ENCODE results near the gene MGAT1.

Gene MGAT1

GRCh38 chr5:180802325-180803180 lies at the start of gene MGAT1:
Gene MGAT1 (minus strand): TSS chr5:180802806. CDS start chr5:180792971, 9,835 bp downstream.
- no peak for TF ChIP-seq CTCF (IDR thresholded peaks at IDR 0.05; ENCODE audit: low read depth, low read length)
- DNase-seq (ENCODE audit: extremely low read depth, low read depth): peak; percentile 74

- no peak for TF ChIP-seq CTCF (IDR thresholded peaks at IDR 0.05; ENCODE audit: low read depth, low read length)
- DNase-seq (ENCODE audit: extremely low read depth, low read depth): no peak
Observed at GRCh38 chr5:180850434-180851078, 48.0 kb upstream of the MGAT1 start.

- no peak for TF ChIP-seq CTCF (IDR thresholded peaks at IDR 0.05; ENCODE audit: low read depth, low read length)
- no peak for DNase-seq (ENCODE audit: extremely low read depth, low read depth)
Observed at GRCh38 chr5:180849827-180850226, 47.2 kb upstream of the MGAT1 start.

GRCh38 chr5:180848878-180849277 lies 46.3 kb upstream of the MGAT1 start:
- no peak for DNase-seq (ENCODE audit: extremely low read depth, low read depth)
- TF ChIP-seq CTCF (IDR thresholded peaks at IDR 0.05; ENCODE audit: low read depth, low read length): no peak

- TF ChIP-seq CTCF (IDR thresholded peaks at IDR 0.05; ENCODE audit: low read depth, low read length): no peak
- DNase-seq (ENCODE audit: extremely low read depth, low read depth): no peak
Observed at GRCh38 chr5:180848265-180848664, 45.7 kb upstream of the MGAT1 start.

- TF ChIP-seq CTCF (IDR thresholded peaks at IDR 0.05; ENCODE audit: low read depth, low read length): no peak
- DNase-seq (ENCODE audit: extremely low read depth, low read depth): no peak
Observed at GRCh38 chr5:180847026-180847425, 44.4 kb upstream of the MGAT1 start.

GRCh38 chr5:180844858-180845257 lies 42.3 kb upstream of the MGAT1 start:
- TF ChIP-seq CTCF (IDR thresholded peaks at IDR 0.05; ENCODE audit: low read depth, low read length): no peak
- no peak for DNase-seq (ENCODE audit: extremely low read depth, low read depth)

Measured in AG09319 (cell line).